Ishikawa (cell line): ENCODE measurements around the gene ZNF17.

Source experiments
- CEBPB ChIP-seq: IDR thresholded peaks from 2 replicates; pipeline ENCODE4 v1.6.1; 2012
- CREB1 ChIP-seq: IDR thresholded peaks from 2 replicates; pipeline ENCODE4 v1.6.1; 2012; ENCODE audit warnings: low read depth
- EGR1 ChIP-seq: IDR thresholded peaks from 2 replicates; pipeline ENCODE4 v1.6.1; 2012
- EP300 ChIP-seq: IDR thresholded peaks from 2 replicates; pipeline ENCODE4 v1.6.1; 2012; ENCODE audit warnings: borderline replicate concordance
- FOXM1 ChIP-seq: IDR thresholded peaks from 2 replicates; pipeline ENCODE4 v1.6.1; 2012; ENCODE audit warnings: low read depth, borderline replicate concordance
- MAX ChIP-seq: IDR thresholded peaks from 2 replicates; pipeline ENCODE4 v1.6.1; 2012
- NFIC ChIP-seq: IDR thresholded peaks from 2 replicates; pipeline ENCODE4 v1.6.1; 2012
- RAD21 ChIP-seq: IDR thresholded peaks from 2 replicates; pipeline ENCODE4 v1.6.1; 2012; ENCODE audit warnings: low read depth
- TAF1 ChIP-seq: IDR thresholded peaks from 2 replicates; pipeline ENCODE4 v1.6.1; 2012; ENCODE audit warnings: low read depth, mild to moderate bottlenecking
- TCF12 ChIP-seq: IDR thresholded peaks from 2 replicates; pipeline ENCODE4 v1.6.1; 2012; ENCODE audit warnings: low read depth
- TEAD4 ChIP-seq: IDR thresholded peaks from 2 replicates; pipeline ENCODE4 v1.6.1; 2012
- YY1 ChIP-seq: IDR thresholded peaks from 2 replicates; pipeline ENCODE4 v1.6.1; 2012; ENCODE audit warnings: low read depth
- ZBTB7A ChIP-seq: IDR thresholded peaks from 2 replicates; pipeline ENCODE4 v1.6.1; 2012; ENCODE audit warnings: low read depth
- TF ChIP-seq, protein P1 (sequence below): IDR thresholded peaks from 2 replicates; pipeline ENCODE4 v1.6.1; 2012
- TF ChIP-seq, protein P2 (sequence below): IDR thresholded peaks from 2 replicates; pipeline ENCODE4 v1.6.1; 2012; ENCODE audit warnings: low read depth, mild to moderate bottlenecking

The ZNF17 gene

GRCh38 chr19:57363688-57364181, 47.2 kb upstream of the ZNF17 start:
- TF ChIP-seq TAF1 (0 out of 2 replicates have a peak, but pooled peaks have one; percentile 0), CREB1 (no peak)

DNA sequence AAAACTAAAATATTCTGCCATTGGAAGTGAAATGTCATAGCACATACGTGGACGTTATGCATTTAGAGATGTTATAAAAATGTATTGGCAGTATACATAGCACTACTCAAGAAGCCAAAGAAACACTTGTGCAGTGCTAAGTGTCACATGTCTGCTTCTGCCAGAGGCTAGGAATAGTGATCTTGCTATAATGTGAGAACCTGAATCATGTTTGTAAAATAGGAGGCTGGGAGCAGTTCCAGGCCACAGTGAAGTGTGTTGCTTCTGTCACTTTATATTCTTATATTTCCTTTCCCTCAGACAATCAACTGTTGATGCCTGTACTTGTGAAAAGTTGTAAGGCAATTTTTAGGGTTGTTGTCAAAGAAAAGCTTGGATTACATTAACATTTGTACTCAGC, 44.2 kb upstream of the ZNF17 start:
- TF ChIP-seq RAD21 (no peak), ZBTB7A (no peak)

DNA sequence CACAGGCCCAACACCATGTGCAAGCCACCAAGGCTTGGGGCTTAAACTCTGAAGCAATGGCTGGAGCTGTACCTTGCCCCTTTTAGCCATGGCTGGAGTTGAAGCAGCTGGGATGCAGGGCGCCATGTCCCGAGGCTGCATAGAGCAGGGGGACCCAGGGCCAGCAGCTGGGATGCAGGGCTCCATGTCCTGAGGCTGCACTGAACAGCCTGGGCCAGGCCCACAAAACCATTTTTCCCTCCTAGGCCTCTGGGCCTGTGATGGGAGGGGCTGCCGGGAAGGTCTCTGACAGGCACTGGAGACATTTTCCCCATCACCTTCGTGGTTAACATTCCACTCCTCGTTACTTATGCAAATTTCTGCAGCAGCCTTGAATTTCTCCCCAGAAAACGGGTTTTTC, 36.8 kb upstream of the ZNF17 start:
- TF ChIP-seq, protein P1, sequence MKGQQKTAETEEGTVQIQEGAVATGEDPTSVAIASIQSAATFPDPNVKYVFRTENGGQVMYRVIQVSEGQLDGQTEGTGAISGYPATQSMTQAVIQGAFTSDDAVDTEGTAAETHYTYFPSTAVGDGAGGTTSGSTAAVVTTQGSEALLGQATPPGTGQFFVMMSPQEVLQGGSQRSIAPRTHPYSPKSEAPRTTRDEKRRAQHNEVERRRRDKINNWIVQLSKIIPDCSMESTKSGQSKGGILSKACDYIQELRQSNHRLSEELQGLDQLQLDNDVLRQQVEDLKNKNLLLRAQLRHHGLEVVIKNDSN: no peak
- TF ChIP-seq TAF1 (no peak), EP300 (no peak), TCF12 (no peak), TEAD4 (no peak), NFIC (no peak), CEBPB (no peak), FOXM1 (no peak), ZBTB7A (no peak), RAD21 (no peak), YY1 (no peak), CREB1 (no peak), EGR1 (no peak), MAX (no peak)
- TF ChIP-seq, protein P2, sequence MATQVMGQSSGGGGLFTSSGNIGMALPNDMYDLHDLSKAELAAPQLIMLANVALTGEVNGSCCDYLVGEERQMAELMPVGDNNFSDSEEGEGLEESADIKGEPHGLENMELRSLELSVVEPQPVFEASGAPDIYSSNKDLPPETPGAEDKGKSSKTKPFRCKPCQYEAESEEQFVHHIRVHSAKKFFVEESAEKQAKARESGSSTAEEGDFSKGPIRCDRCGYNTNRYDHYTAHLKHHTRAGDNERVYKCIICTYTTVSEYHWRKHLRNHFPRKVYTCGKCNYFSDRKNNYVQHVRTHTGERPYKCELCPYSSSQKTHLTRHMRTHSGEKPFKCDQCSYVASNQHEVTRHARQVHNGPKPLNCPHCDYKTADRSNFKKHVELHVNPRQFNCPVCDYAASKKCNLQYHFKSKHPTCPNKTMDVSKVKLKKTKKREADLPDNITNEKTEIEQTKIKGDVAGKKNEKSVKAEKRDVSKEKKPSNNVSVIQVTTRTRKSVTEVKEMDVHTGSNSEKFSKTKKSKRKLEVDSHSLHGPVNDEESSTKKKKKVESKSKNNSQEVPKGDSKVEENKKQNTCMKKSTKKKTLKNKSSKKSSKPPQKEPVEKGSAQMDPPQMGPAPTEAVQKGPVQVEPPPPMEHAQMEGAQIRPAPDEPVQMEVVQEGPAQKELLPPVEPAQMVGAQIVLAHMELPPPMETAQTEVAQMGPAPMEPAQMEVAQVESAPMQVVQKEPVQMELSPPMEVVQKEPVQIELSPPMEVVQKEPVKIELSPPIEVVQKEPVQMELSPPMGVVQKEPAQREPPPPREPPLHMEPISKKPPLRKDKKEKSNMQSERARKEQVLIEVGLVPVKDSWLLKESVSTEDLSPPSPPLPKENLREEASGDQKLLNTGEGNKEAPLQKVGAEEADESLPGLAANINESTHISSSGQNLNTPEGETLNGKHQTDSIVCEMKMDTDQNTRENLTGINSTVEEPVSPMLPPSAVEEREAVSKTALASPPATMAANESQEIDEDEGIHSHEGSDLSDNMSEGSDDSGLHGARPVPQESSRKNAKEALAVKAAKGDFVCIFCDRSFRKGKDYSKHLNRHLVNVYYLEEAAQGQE: no peak

GRCh38 chr19:57376151-57376550, 34.8 kb upstream of the ZNF17 start:
- TF ChIP-seq, protein P2: no peak
- TF ChIP-seq TCF12 (no peak), FOXM1 (no peak), ZBTB7A (no peak), TAF1 (no peak)

DNA sequence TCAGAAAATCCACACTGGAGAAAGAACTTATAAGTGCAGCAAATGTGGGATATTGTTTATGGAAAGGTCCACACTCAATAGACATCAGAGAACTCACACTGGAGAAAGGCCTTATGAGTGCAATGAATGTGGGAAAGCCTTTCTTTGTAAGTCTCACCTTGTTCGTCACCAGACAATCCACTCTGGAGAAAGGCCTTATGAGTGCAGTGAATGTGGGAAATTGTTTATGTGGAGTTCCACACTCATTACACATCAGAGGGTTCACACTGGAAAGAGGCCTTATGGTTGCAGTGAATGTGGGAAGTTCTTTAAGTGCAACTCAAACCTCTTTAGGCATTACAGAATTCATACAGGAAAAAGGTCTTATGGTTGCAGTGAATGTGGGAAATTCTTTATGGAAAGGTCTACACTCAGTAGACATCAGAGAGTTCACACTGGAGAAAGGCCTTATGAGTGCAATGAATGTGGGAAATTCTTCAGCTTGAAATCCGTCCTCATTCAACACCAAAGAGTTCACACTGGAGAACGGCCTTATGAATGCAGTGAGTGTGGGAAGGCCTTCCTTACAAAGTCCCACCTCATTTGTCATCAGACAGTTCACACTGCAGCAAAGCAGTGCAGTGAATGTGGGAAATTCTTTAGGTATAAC, 33.3 kb upstream of the ZNF17 start:
- TF ChIP-seq TAF1: no peak
- TF ChIP-seq CREB1: no peak
- no peak for TF ChIP-seq YY1
- no peak for TF ChIP-seq FOXM1
- no peak for TF ChIP-seq EGR1
- TF ChIP-seq, protein P2: no peak
- no peak for TF ChIP-seq CEBPB
- TF ChIP-seq ZBTB7A: no peak
- no peak for TF ChIP-seq TCF12
- no peak for TF ChIP-seq TEAD4
- TF ChIP-seq MAX: no peak
- TF ChIP-seq NFIC: no peak
- no peak for TF ChIP-seq RAD21
- TF ChIP-seq EP300: no peak
- TF ChIP-seq, protein P1: no peak
